HepG2 (cell line): ENCODE measurements around the gene RUSF1. TPM values are rescaled to one million over a fixed set of nuclear protein-coding genes. Genes with fewer than 3 reads are reported as not detected.

Source experiments
- ARNT ChIP-seq: fragments of 450-650 bp; IDR thresholded peaks from 2 replicates; pipeline ENCODE4 v1.6.1; 2017
- BRD4 ChIP-seq: sonication (generic); formaldehyde crosslinking; IDR thresholded peaks from 2 replicates; pipeline ENCODE4 v1.4.0; 2020; ENCODE audit warnings: missing genetic modification reagents
- ELF4 ChIP-seq: sonication (generic); formaldehyde crosslinking; IDR thresholded peaks from 2 replicates; pipeline ENCODE4 v1.5.0; 2020; ENCODE audit warnings: missing genetic modification reagents, mild to moderate bottlenecking, moderate library complexity, borderline replicate concordance
- FOSL2 ChIP-seq: sonication (generic); formaldehyde crosslinking; IDR thresholded peaks from 2 replicates; pipeline ENCODE4 v1.4.0; 2020; ENCODE audit warnings: missing genetic modification reagents
- FOXO1 ChIP-seq: sonication (generic); formaldehyde crosslinking; IDR thresholded peaks from 2 replicates; pipeline ENCODE4 v1.4.0; 2020; ENCODE audit warnings: missing genetic modification reagents
- ISX ChIP-seq: sonication (generic); formaldehyde crosslinking; conservative IDR thresholded peaks from 2 replicates; pipeline ENCODE4 v1.5.0; 2020; ENCODE audit warnings: missing genetic modification reagents
- JDP2 ChIP-seq: sonication (generic); formaldehyde crosslinking; IDR thresholded peaks from 2 replicates; pipeline ENCODE4 v1.8.1; 2022; ENCODE audit warnings: missing genetic modification reagents, borderline replicate concordance
- JUND ChIP-seq: sonication (generic); formaldehyde crosslinking; IDR thresholded peaks from 2 replicates; pipeline ENCODE4 v1.8.0; 2022; ENCODE audit warnings: mild to moderate bottlenecking, missing genetic modification reagents
- KDM5A ChIP-seq: fragments of 200-600 bp; sonication (generic); IDR thresholded peaks from 2 replicates; pipeline ENCODE4 v1.7.0; 2018; ENCODE audit warnings: antibody characterized with exemption, mild to moderate bottlenecking, low read length, borderline replicate concordance
- MEIS1 ChIP-seq: sonication (generic); formaldehyde crosslinking; IDR thresholded peaks from 2 replicates; pipeline ENCODE4 v1.9.0; 2021; ENCODE audit warnings: mild to moderate bottlenecking, missing genetic modification reagents, moderate library complexity, borderline replicate concordance
- NR2F6 ChIP-seq, 2 experiments: IDR thresholded peaks; 2 replicates each; pipeline ENCODE4 v1.6.1; 2016; ENCODE audit warnings: antibody characterized with exemption in 1 of 2, mild to moderate bottlenecking in 1 of 2
- RBFOX2 ChIP-seq: fragments of 200-400 bp; formaldehyde crosslinking; IDR thresholded peaks from 2 replicates; pipeline ENCODE4 v1.6.1; 2017; ENCODE audit warnings: low read depth, mild to moderate bottlenecking, low read length
- SCMH1 ChIP-seq: sonication (generic); formaldehyde crosslinking; IDR thresholded peaks from 2 replicates; pipeline ENCODE4 v1.9.0; 2021; ENCODE audit warnings: missing genetic modification reagents, mild to moderate bottlenecking, borderline replicate concordance
- SP1 ChIP-seq, 2 experiments: fragments of 450-650 bp in 1 of 2; sonication (generic) in 1 of 2; formaldehyde crosslinking in 1 of 2; IDR thresholded peaks; 2 replicates each; pipeline versions ENCODE4 v1.4.0 to v1.6.1; 2016 to 2020; ENCODE audit warnings: missing genetic modification reagents in 1 of 2
- TAF15 ChIP-seq: fragments of 200-400 bp; formaldehyde crosslinking; IDR thresholded peaks from one replicate; pipeline ENCODE4 v1.6.1; 2018; ENCODE audit warnings: mild to moderate bottlenecking, low read depth, low read length; ENCODE audit not compliant: poor library complexity, severe bottlenecking
- ZBTB7A ChIP-seq: sonication (generic); formaldehyde crosslinking; IDR thresholded peaks from 2 replicates; pipeline ENCODE4 v1.8.0; 2022; ENCODE audit warnings: mild to moderate bottlenecking, missing genetic modification reagents
- ZFP90 ChIP-seq: sonication (generic); formaldehyde crosslinking; IDR thresholded peaks from 2 replicates; pipeline ENCODE4 v1.8.0; 2022; ENCODE audit warnings: missing genetic modification reagents, mild to moderate bottlenecking, inconsistent platforms, borderline replicate concordance
- ZKSCAN5 ChIP-seq: sonication (generic); formaldehyde crosslinking; IDR thresholded peaks from 2 replicates; pipeline ENCODE4 v1.5.1; 2020; ENCODE audit warnings: mild to moderate bottlenecking, missing genetic modification reagents
- ZKSCAN8 ChIP-seq: IDR thresholded peaks from 2 replicates; pipeline ENCODE4 v1.6.1; 2016; ENCODE audit warnings: borderline replicate concordance, missing genetic modification reagents, missing compliant biosample characterization
- ZNF543 ChIP-seq: sonication (generic); formaldehyde crosslinking; IDR thresholded peaks from 2 replicates; pipeline ENCODE4 v1.4.0; 2020; ENCODE audit warnings: mild to moderate bottlenecking, missing genetic modification reagents
- ZNF7 ChIP-seq: IDR thresholded peaks from 2 replicates; pipeline ENCODE4 v1.6.1; 2016; ENCODE audit warnings: missing biosample characterization, missing genetic modification reagents
- ZNF773 ChIP-seq: sonication (generic); formaldehyde crosslinking; IDR thresholded peaks from 2 replicates; pipeline ENCODE4 v1.4.0; 2020; ENCODE audit warnings: missing genetic modification reagents, borderline replicate concordance
- ZNF816 ChIP-seq: sonication (generic); formaldehyde crosslinking; IDR thresholded peaks from 2 replicates; pipeline ENCODE4 v1.8.0; 2022; ENCODE audit warnings: missing genetic modification reagents, mild to moderate bottlenecking, borderline replicate concordance
- ZZZ3 ChIP-seq: sonication (generic); formaldehyde crosslinking; IDR thresholded peaks from 2 replicates; pipeline ENCODE4 v1.4.0; 2020; ENCODE audit warnings: missing genetic modification reagents, mild to moderate bottlenecking, borderline replicate concordance
- polyA plus RNA-seq, 8 experiments: library from polyadenylated mRNA; depleted of rRNA in 3 of 8; stranded (reverse) in 7 of 8; unstranded in 1 of 8; fragments of >200 nt; fragmentation: Illumina TruSeq in 4 of 8; extraction: Trizol in 4 of 8; gene quantifications; 2 replicates each; pipeline versions ENCODE4 v1.2.1 to v1.2.3, GENCODE V29; 2011 to 2016; ENCODE audit warnings: low read depth in 4 of 8, missing spikeins in 1 of 8, mixed read lengths in 1 of 8; ENCODE audit not compliant: insufficient read depth in 1 of 8
- total RNA-seq, 5 experiments: library from RNA; depleted of rRNA; stranded (reverse); fragments of >200 nt; fragmentation: Illumina TruSeq; extraction: Trizol; gene quantifications; 2 replicates each; pipeline ENCODE4 v1.2.3, GENCODE V29; 2016; ENCODE audit warnings: low read depth in 1 of 5
- TF ChIP-seq, protein P1 (sequence below): IDR thresholded peaks from 2 replicates; pipeline ENCODE4 v1.6.1; 2016; ENCODE audit warnings: missing compliant biosample characterization, missing genetic modification reagents, borderline replicate concordance
- TF ChIP-seq, protein P2 (sequence below): sonication (generic); formaldehyde crosslinking; IDR thresholded peaks from 2 replicates; pipeline ENCODE4 v1.4.0; 2020; ENCODE audit warnings: missing genetic modification reagents, borderline replicate concordance
- TF ChIP-seq, protein P3 (sequence below): sonication (generic); formaldehyde crosslinking; IDR thresholded peaks from 2 replicates; pipeline ENCODE4 v1.8.1; 2023; ENCODE audit warnings: mild to moderate bottlenecking, missing genetic modification reagents

RUSF1 gene
- total and polyA plus RNA-seq, 2 of the 13 experiments (the other 11 are each of a cell fraction or from before 2014, with no cell fraction given) = 40.8 to 50.2 TPM

- TF ChIP-seq ZNF816 (CRISPR knock-in tag) (no peak), SP1 (IDR thresholded peaks at IDR 0.05) (no peak), SP1 (CRISPR knock-in tag; IDR thresholded peaks at IDR 0.05) (peak; percentile 95), RBFOX2 (peak; percentile 100), ZFP90 (CRISPR knock-in tag) (peak; percentile 43; the same call in 1 of the 2 replicates), ZKSCAN8 (CRISPR knock-in tag) (peak; percentile 90), ZKSCAN5 (CRISPR knock-in tag) (peak; percentile 74; the same call in 1 of the 2 replicates), FOXO1 (CRISPR knock-in tag) (peak; percentile 77), ZNF543 (CRISPR knock-in tag) (peak; percentile 98), ZNF773 (CRISPR knock-in tag) (peak; percentile 80; the same call in 1 of the 2 replicates), ZNF7 (CRISPR knock-in tag) (no peak), FOSL2 (peak; percentile 66), NR2F6 (IDR thresholded peaks at IDR 0.05) (no peak), NR2F6 (CRISPR knock-in tag; IDR thresholded peaks at IDR 0.05) (peak; percentile 74), SCMH1 (no peak), TAF15 (peak; percentile 72), ARNT (no peak), JUND (CRISPR knock-in tag) (peak; percentile 23; the same call in 1 of the 2 replicates), ZZZ3 (CRISPR knock-in tag) (peak; percentile 97; the same call in 1 of the 2 replicates), KDM5A (peak; percentile 55; the same call in 1 of the 2 replicates), JDP2 (CRISPR knock-in tag) (no peak), BRD4 (CRISPR knock-in tag) (peak; percentile 98), ZBTB7A (CRISPR knock-in tag) (no peak), MEIS1 (CRISPR knock-in tag) (peak; percentile 85; the same call in 1 of the 2 replicates), ISX (CRISPR knock-in tag) (no peak), ELF4 (CRISPR knock-in tag) (peak; percentile 99)
- TF ChIP-seq, protein P1, sequence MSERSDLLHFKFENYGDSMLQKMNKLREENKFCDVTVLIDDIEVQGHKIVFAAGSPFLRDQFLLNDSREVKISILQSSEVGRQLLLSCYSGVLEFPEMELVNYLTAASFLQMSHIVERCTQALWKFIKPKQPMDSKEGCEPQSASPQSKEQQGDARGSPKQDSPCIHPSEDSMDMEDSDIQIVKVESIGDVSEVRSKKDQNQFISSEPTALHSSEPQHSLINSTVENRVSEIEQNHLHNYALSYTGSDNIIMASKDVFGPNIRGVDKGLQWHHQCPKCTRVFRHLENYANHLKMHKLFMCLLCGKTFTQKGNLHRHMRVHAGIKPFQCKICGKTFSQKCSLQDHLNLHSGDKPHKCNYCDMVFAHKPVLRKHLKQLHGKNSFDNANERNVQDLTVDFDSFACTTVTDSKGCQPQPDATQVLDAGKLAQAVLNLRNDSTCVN (CRISPR knock-in tag) = peak; percentile 60; the same call in 1 of the 2 replicates
- TF ChIP-seq, protein P2, sequence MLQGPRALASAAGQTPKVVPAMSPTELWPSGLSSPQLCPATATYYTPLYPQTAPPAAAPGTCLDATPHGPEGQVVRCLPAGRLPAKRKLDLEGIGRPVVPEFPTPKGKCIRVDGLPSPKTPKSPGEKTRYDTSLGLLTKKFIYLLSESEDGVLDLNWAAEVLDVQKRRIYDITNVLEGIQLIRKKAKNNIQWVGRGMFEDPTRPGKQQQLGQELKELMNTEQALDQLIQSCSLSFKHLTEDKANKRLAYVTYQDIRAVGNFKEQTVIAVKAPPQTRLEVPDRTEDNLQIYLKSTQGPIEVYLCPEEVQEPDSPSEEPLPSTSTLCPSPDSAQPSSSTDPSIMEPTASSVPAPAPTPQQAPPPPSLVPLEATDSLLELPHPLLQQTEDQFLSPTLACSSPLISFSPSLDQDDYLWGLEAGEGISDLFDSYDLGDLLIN (CRISPR knock-in tag) = peak; percentile 66; the same call in 1 of the 2 replicates
- TF ChIP-seq, protein P3, sequence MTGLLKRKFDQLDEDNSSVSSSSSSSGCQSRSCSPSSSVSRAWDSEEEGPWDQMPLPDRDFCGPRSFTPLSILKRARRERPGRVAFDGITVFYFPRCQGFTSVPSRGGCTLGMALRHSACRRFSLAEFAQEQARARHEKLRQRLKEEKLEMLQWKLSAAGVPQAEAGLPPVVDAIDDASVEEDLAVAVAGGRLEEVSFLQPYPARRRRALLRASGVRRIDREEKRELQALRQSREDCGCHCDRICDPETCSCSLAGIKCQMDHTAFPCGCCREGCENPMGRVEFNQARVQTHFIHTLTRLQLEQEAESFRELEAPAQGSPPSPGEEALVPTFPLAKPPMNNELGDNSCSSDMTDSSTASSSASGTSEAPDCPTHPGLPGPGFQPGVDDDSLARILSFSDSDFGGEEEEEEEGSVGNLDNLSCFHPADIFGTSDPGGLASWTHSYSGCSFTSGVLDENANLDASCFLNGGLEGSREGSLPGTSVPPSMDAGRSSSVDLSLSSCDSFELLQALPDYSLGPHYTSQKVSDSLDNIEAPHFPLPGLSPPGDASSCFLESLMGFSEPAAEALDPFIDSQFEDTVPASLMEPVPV = peak; percentile 96
These were observed at the start of gene RUSF1 (continued) for GRCh38 chr16:31507929-31508705.
